GM06990 (cell line): ENCODE measurements around the gene PDE6B.

Experiments
- DNase-seq: peaks from one replicate; pipeline ENCODE4 v3.0.0-alpha.2; 2011; ENCODE audit not compliant: insufficient read length; ENCODE audit errors: extremely low read depth
- H3K27me3 ChIP-seq: replicated peaks from 2 replicates; pipeline ENCODE4 v1.6.0; 2011; ENCODE audit warnings: low read length; ENCODE audit not compliant: control insufficient read depth, insufficient read depth
- H3K36me3 ChIP-seq: 2 replicates; pipeline ENCODE4 v1.5.1; 2011; ENCODE audit warnings: low read length; ENCODE audit not compliant: control insufficient read depth, insufficient read depth
- H3K4me3 ChIP-seq: replicated peaks from 2 replicates; pipeline ENCODE4 v1.5.1; 2011; ENCODE audit warnings: low read depth, mild to moderate bottlenecking, control low read depth, low read length
- CTCF ChIP-seq: IDR thresholded peaks from 2 replicates; pipeline ENCODE4 v1.5.1; 2011; ENCODE audit warnings: low read length, control low read depth, mild to moderate bottlenecking, inconsistent platforms; ENCODE audit not compliant: insufficient read depth, poor library complexity, severe bottlenecking

Gene PDE6B

DNA sequence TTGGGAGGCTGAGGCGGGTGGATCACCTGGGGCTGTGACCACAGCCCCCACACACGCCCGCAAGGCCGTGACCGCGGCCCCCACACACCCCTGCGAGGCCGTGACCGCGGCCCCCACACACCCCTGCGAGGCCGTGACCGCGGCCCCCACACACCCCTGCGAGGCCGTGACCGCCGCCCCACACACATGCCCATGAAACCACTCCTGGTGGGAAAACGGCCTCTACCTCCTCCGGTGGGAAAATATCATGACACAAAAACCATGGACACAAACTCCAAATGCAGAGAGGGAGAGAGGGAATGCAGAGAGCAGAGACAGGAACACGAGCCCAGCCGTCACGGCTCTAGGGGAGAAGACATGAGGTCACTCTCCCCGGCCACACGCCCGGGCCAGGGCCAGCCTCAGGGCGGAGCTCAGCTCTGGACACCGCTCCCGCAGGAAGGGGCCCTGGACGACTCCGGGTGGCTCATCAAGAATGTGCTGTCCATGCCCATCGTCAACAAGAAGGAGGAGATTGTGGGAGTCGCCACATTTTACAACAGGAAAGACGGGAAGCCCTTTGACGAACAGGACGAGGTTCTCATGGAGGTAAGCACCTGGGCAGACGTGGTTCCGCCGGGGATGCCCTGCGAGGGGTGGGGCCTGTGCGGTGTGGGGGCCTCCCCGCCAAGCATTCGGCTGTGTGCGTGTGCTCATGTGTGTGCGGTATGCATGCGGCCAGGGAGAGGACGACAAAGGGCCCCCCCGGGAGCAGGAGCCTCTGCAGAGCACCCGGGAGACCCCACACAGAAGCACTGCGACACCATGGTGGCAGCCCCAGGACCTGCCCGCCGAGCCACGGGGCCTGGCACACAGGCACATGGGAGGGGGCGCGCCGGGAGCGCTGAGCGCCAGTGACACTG is 31.3 kb downstream of the PDE6B start:
- no peak for DNase-seq
- Histone ChIP-seq H3K36me3 (no peaks in the 10 kb centered on the region), H3K27me3 (no peaks in the 10 kb centered on the region), H3K4me3 (no peak overlapping the region)
- TF ChIP-seq CTCF = no peak

- no peaks in the 10 kb centered on the region for H3K27me3 ChIP-seq
- no peak overlapping the region for H3K4me3 ChIP-seq
- DNase-seq = no peak
- no peak for TF ChIP-seq CTCF
- H3K36me3 ChIP-seq = no peaks in the 10 kb centered on the region
Measured at GRCh38 chr4:657338-657833, 32.0 kb downstream of the PDE6B start.

DNA sequence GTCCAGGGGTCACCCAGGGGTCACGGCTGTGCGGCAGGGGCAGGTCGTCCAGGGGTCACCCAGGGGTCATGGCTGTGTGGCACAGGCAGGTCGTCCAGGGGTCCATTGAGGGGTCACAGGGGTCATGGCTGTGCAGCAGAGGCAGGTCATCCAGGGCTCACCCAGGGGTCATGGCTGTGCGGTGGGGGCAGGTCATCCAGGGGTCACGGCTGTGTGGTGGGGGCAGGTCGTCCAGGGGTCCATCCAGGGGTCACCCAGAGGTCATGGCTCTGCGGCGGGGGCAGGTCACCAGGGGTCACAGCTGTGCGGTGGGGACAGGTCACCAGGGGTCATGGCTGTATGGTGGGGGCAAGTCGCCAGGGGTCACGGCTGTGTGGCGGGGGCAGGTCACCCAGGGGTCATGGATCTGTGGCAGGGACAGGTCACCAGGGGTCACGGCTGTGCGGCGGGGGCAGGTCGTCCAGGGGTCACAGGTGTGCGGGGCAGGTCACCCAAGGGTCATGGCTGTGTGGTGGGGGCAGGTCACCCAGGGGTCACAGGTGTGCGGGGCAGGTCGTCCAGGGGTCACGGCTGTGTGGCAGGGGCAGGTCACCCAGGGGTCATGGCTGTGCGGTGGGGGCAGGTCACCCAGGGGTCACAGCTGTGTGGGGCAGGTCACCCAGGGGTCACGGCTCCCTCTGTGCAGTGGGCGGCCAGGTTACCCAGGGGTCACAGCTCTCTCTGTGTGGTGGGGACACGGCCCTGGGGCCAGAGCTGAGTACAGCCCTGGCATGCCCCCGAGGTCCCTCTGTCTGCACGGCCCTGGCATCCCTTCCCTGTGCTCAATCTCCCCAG is 32.7 kb downstream of the PDE6B start:
- DNase-seq = no peak
- TF ChIP-seq CTCF = no peak
- Histone ChIP-seq H3K27me3 (no peaks in the 10 kb centered on the region), H3K4me3 (no peak overlapping the region), H3K36me3 (no peaks in the 10 kb centered on the region)

DNA sequence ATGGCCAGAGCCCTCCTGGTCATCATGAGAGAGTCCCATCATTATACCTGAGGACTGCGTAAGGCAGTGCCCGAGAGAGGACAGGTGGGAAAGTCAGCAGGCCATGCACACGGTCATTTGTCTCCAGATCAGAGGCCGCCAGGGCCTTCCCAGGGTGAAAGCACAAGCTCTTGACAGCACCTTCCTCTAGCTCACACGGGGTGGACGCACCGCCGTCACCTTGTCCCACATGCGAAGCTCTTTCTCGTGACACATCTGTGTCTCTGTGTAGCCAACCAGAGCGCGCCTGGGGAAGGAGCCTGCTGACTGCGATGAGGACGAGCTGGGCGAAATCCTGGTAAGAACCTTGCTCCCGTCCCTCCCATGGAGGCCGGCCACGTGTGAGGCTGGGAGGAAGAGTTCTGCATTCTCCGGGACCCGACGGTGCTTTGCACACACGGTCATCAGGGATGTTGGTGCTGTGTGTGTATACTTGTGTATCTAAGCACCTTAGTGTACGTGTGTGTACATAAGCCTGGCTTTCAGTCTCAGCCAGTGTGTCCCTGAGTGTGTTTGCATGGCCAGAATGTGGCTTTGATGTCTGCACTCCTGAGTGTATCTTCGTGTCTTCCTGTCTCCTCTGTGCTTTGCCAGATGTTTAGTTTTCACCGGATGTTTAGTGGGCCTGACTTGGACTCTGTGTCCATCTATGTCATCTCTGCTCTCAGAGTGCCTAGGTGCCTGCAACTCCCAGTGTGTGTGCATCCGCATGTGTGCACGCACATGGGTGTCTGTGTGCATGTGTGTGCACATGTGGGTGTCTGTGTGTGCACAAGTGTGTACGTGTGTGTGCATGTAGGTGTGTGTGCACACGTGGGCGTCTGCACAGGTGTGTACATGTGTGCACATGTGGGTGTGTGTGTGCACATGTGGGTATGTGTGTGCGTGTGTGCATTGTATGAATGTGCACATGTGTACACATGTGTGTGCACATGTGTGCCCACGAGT is 33.6 kb downstream of the PDE6B start:
- TF ChIP-seq CTCF = no peak
- H3K4me3 ChIP-seq = no peak overlapping the region
- H3K36me3 ChIP-seq = no peaks in the 10 kb centered on the region
- H3K27me3 ChIP-seq = no peaks in the 10 kb centered on the region
- no peak for DNase-seq

DNA sequence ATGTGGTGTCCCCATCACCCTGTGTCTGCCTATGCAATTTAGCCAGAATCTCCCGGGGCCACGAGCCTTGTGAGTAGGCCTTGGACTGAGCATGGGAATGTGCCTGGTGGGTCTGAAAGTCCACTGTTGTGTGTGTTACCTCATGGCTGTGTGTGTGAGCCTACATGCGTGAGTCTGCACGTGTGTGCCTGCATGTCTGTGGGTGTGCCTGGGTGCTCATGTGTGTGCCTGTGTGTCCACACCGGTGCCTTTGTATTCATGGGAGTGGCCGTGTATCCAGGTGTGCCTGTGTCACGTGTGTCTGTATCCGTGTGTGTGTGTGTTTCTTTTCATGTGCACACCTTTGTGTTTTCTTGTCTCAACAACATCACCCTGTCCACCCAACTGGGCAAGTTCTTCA is 34.5 kb downstream of the PDE6B start:
- Histone ChIP-seq H3K4me3 (no peak overlapping the region), H3K27me3 (no peaks in the 10 kb centered on the region), H3K36me3 (no peaks in the 10 kb centered on the region)
- no peak for DNase-seq
- no peak for TF ChIP-seq CTCF
